Measurements from ENCODE around the gene COL6A1.

- TF ChIP-seq, protein P1, sequence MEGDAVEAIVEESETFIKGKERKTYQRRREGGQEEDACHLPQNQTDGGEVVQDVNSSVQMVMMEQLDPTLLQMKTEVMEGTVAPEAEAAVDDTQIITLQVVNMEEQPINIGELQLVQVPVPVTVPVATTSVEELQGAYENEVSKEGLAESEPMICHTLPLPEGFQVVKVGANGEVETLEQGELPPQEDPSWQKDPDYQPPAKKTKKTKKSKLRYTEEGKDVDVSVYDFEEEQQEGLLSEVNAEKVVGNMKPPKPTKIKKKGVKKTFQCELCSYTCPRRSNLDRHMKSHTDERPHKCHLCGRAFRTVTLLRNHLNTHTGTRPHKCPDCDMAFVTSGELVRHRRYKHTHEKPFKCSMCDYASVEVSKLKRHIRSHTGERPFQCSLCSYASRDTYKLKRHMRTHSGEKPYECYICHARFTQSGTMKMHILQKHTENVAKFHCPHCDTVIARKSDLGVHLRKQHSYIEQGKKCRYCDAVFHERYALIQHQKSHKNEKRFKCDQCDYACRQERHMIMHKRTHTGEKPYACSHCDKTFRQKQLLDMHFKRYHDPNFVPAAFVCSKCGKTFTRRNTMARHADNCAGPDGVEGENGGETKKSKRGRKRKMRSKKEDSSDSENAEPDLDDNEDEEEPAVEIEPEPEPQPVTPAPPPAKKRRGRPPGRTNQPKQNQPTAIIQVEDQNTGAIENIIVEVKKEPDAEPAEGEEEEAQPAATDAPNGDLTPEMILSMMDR (IDR thresholded peaks at IDR 0.05; ENCODE audit: low read length) = no peak
- no peak for TF ChIP-seq EZH2 (IDR thresholded peaks at IDR 0.05; ENCODE audit: borderline replicate concordance, low read length)
These were observed 47.5 kb upstream of the COL6A1 start for GRCh38 chr21:45934085-45934484.
